ENCODE data around the gene SULT6B1. TPM values are rescaled to one million over a fixed set of nuclear protein-coding genes. Genes with fewer than 3 reads are reported as not detected.
"Not testable (repeated sequence)": the region's sequence is repeated elsewhere in the genome, so short reads cannot be mapped to it uniquely, and the experiment has no call there.

Gene SULT6B1
- polyA plus RNA-seq, 1 donor from 2014 or later, result not detected

- Mint-ChIP-seq H3K9me3 (peaks cover 8 to 14% (median 9%) of the 10 kb centered on the region in 3 donors), H3K36me3 (peaks cover 51% of the 10 kb centered on the region), H3K27ac (no peak overlapping the region), H3K4me1 (peaks cover 0 to 15% (median 4%) of the 10 kb centered on the region in 3 donors), H3K4me3 (peak overlapping the region in 1 of 4 donors; percentile 72), H3K27me3 (no peaks in the 10 kb centered on the region)
Measured at GRCh38 chr2:37205689-37206341, 17.3 kb upstream of the SULT6B1 start.

GRCh38 chr2:37205071-37205661 is 16.7 kb upstream of the SULT6B1 start:
- H3K4me1 Mint-ChIP-seq, result peaks cover 0 to 17% (median 4%) of the 10 kb centered on the region in 3 donors
- not testable (repeated sequence) for H3K4me3 Mint-ChIP-seq, H3K27me3 Mint-ChIP-seq, H3K27ac Mint-ChIP-seq
- H3K9me3 Mint-ChIP-seq, result peaks cover 8 to 14% (median 9%) of the 10 kb centered on the region in 3 donors
- H3K36me3 Mint-ChIP-seq, result peaks cover 49% of the 10 kb centered on the region

DNA sequence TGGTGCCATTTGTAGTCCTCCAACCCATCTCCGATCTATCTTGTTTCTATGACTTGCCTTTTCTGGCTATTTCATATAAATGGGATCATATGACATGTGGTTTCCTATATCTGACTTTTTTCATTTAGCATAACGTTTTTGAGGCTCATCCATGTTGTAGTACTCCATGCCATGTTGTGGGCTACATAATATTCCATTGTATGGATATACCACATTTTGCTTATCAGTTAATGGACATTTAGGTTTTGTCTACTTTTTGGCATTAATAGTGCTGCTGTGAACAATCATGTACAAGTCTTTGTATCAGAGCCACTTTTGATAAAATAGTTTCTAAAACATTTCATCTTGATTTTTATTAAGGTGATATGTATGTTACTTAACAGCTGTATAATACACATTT is 15.2 kb upstream of the SULT6B1 start:
- Mint-ChIP-seq H3K9me3 (peaks cover 7 to 14% (median 8%) of the 10 kb centered on the region in 3 donors), H3K27ac (peak overlapping the region in 1 of 3 donors; percentile 51), H3K4me3 (no peak overlapping the region), H3K36me3 (peaks cover 37% of the 10 kb centered on the region), H3K27me3 (no peaks in the 10 kb centered on the region), H3K4me1 (peaks cover 8 to 24% (median 10%) of the 10 kb centered on the region in 3 donors)

DNA sequence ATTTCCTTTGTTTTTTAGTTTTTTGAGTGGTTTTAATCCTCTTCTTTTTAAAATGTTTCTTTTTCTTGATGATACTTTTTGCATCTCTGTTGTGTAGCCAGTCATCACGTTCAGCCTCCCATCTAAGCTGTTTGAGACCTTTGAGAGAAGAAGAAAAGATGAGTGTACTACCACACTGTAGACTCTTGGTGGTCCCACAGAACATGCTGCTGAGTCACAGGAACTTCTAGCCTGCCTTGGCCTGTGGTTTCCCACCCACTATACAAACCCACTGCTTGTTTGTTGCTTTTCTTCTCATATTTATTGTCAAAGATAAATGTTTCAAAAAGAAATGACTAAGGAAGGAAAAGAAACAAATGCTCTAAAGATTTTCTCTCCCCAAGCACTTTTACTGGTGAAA is 13.3 kb upstream of the SULT6B1 start:
- Mint-ChIP-seq H3K4me1 (peaks cover 13 to 23% (median 14%) of the 10 kb centered on the region in 3 donors), H3K9me3 (peaks cover 4 to 5% (median 4%) of the 10 kb centered on the region in 3 donors), H3K36me3 (peaks cover 19% of the 10 kb centered on the region), H3K27ac (no peak overlapping the region), H3K4me3 (no peak overlapping the region), H3K27me3 (no peaks in the 10 kb centered on the region)

DNA sequence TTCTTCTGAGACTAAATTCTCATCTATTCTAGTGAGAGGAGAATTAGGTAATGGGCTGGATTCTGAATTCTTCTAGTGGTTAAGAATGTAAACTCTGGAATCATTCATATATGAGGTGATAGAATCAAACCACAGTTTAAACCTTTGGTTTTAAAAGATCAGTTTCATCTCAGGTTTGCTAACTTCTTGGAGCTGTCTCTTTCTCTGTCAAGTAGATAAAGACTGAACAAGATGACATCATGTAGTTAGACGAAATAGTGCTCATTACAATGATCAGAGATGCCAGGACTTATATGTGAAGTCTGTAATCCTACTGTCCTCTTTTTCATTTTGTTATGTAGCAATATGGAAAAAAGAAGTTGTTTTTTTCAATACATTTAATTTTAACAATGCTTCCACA is 12.7 kb upstream of the SULT6B1 start:
- Mint-ChIP-seq H3K27me3 (no peaks in the 10 kb centered on the region), H3K27ac (peak overlapping the region in 2 of 3 donors; percentile 16 to 35), H3K36me3 (peaks cover 16% of the 10 kb centered on the region), H3K4me3 (no peak overlapping the region), H3K4me1 (peaks cover 16 to 25% (median 16%) of the 10 kb centered on the region in 3 donors), H3K9me3 (peaks cover 4 to 5% (median 4%) of the 10 kb centered on the region in 3 donors)

GRCh38 chr2:37198681-37199065 is 10.2 kb upstream of the SULT6B1 start:
- Mint-ChIP-seq H3K27ac (peak overlapping the region in 2 of 3 donors; percentile 39 to 81), H3K4me3 (peak overlapping the region in 2 of 4 donors; percentile 12 to 87), H3K27me3 (no peaks in the 10 kb centered on the region), H3K36me3 (peaks cover 4% of the 10 kb centered on the region), H3K4me1 (peaks cover 18 to 23% (median 19%) of the 10 kb centered on the region in 3 donors), H3K9me3 (peaks cover 0 to 3% (median 2%) of the 10 kb centered on the region in 3 donors)

DNA sequence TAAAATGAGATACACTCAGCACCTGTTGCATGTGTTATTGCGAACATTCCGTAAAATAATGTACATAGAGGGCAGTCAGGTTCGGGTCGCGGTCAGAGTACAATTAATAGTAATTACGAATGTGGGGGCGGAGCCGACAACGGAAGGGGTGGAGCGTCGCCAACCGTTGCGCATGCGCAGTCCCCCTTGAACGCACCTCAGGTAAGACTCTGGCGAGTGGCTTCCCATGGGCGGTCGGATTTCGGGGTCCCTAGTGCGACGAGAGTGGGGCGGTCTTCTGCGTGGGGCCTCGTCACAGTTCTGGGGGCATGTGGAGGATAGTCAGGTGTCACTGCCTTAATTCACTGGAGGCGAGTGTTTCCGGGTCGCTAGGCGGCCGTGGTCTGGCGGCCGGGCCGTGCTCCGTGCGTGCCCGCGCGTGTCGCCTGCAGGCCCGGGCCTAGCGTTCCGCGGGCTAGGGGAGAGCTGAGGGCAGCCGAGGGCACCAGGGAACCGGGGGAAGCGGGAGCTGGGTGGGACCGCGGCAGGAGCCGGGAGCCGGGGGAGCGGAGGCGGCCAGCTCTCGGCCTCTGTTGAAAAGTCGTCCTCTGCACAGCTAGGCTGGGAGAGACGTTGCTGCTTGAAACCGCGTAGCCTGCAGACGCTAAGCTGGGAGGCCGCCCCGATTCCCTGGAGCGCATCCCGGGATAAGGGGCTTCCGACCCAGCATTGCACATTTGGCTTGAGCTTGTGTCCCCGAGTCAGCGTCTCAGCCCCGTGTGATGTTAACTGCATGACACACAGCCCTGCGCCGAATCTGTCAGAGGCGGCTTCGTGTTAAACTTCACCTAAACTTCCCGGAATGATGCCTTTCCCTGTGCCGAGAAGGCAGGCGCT is 8.1 kb upstream of the SULT6B1 start, which contains the start of gene CEBPZOS:
Gene CEBPZOS, plus strand, starts transcription at position 177 of the 876 bp plus-strand sequence. CDS start 3,209 bp downstream, outside the sequence.
- H3K36me3 Mint-ChIP-seq, result no peaks in the 10 kb centered on the region
- peak within 1 kb of the TSS; percentile 81 to 98 (median 97) for H3K27ac Mint-ChIP-seq
- H3K4me1 Mint-ChIP-seq, result peaks cover 18 to 21% (median 19%) of the 10 kb centered on the region in 3 donors
- H3K27me3 Mint-ChIP-seq, result no peaks in the 10 kb centered on the region
- H3K9me3 Mint-ChIP-seq, result no peaks in the 10 kb centered on the region
- H3K4me3 Mint-ChIP-seq, result peak within 1 kb of the TSS; percentile 87 to 99 (median 98)

GRCh38 chr2:37195862-37196319 is 7.4 kb upstream of the SULT6B1 start:
- not testable (repeated sequence) for H3K36me3 Mint-ChIP-seq, H3K9me3 Mint-ChIP-seq, H3K27me3 Mint-ChIP-seq
- H3K4me3 Mint-ChIP-seq, result peak overlapping the region; percentile 87 to 99 (median 98)
- H3K27ac Mint-ChIP-seq, result peak overlapping the region; percentile 81 to 98 (median 97)
- H3K4me1 Mint-ChIP-seq, result peaks cover 18 to 19% (median 19%) of the 10 kb centered on the region in 3 donors

DNA sequence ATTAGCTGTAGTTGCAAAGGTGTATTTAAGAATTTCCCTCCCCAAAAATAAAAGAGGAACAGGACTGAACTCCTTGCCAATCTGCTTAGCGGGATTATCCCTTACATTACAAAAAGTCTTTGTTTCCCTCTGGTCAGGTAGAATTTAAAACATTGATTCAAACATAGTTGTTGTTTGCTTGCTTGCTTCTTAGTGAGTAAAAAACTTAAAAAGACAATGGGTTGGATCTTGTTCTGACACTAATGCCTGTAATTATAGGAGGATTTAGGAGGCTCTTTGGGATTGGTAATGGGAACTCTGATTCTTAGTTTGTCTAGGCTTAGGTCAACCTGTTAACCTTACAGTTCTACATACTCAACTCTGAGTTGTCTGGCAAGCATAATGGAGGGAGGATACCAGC is 4.1 kb upstream of the SULT6B1 start:
- H3K4me3 Mint-ChIP-seq, result no peak overlapping the region

DNA sequence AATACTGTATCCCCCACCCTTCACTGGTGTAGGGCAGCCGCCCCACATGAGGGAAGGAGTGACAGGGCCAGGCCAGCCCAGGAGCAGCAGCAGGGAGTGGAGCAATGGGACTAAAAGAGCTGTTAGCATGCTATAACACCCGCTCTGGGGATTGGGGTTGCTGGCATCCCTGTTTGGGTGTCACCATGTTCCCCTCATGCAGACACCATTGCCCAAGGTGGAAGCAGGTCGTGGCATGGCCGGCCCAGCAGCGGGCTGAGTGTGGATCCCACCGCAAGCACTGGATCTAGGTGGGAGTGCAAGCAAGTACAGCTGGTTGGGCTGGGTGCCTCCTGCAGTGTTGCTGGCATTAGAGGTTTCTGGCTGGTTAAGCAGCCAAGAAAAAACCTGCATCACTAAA is 3.3 kb upstream of the SULT6B1 start:
- no peak overlapping the region for H3K27ac Mint-ChIP-seq
- H3K4me3 Mint-ChIP-seq, result no peak overlapping the region
- no peaks in the 10 kb centered on the region for H3K27me3 Mint-ChIP-seq
- H3K9me3 Mint-ChIP-seq, result no peaks in the 10 kb centered on the region
- peaks cover 5% of the 10 kb centered on the region in 3 donors for H3K4me1 Mint-ChIP-seq
- H3K36me3 Mint-ChIP-seq, result no peaks in the 10 kb centered on the region

More for the DNA sequence above, 4.1 kb upstream of the SULT6B1 start:
- no peak overlapping the region for H3K27ac Mint-ChIP-seq
- no peaks in the 10 kb centered on the region for H3K36me3 Mint-ChIP-seq
- no peaks in the 10 kb centered on the region for H3K27me3 Mint-ChIP-seq
- no peaks in the 10 kb centered on the region for H3K9me3 Mint-ChIP-seq
- peaks cover 8 to 10% (median 8%) of the 10 kb centered on the region in 3 donors for H3K4me1 Mint-ChIP-seq

GRCh38 chr2:37191253-37191652 is 2.8 kb upstream of the SULT6B1 start:
- Mint-ChIP-seq H3K27ac (no peak overlapping the region), H3K27me3 (no peaks in the 10 kb centered on the region), H3K36me3 (no peaks in the 10 kb centered on the region), H3K9me3 (no peaks in the 10 kb centered on the region), H3K4me1 (peaks cover 2 to 3% (median 3%) of the 10 kb centered on the region in 3 donors), H3K4me3 (no peak overlapping the region)

DNA sequence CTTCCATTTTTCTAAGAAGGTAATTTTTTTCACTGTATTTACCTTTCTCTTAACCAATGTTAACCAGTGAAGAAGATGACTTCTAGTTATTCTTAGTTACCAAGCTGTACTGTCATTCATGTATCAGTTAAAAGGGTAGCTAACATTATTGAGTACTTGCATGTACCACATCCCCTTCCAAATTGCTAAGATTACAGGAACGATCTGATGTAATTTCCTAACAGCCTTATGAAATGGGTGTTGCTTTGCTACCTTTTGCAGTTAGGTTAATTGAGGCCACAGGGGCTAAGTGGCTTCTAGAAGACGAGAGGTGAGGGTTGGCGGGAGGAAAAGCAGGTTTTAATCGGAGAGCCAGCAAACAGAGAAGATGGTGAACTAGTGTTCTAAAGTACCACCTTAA is 1.8 kb upstream of the SULT6B1 start:
- Mint-ChIP-seq H3K27me3 (peaks cover 2% of the 10 kb centered on the region), H3K9me3 (no peaks in the 10 kb centered on the region), H3K4me1 (peaks cover 0 to 2% (median 0%) of the 10 kb centered on the region in 3 donors), H3K27ac (peak overlapping the region in 1 of 3 donors; percentile 29), H3K36me3 (no peaks in the 10 kb centered on the region), H3K4me3 (no peak overlapping the region)

GRCh38 chr2:37189452-37190153 is 1.1 kb upstream of the SULT6B1 start:
- H3K36me3 Mint-ChIP-seq, result no peaks in the 10 kb centered on the region
- no peak overlapping the region for H3K27ac Mint-ChIP-seq

More at GRCh38 chr2:37189452-37190153, 1.1 kb upstream of the SULT6B1 start:
- Mint-ChIP-seq H3K9me3 (no peaks in the 10 kb centered on the region), H3K4me1 (peaks cover 0 to 2% (median 0%) of the 10 kb centered on the region in 3 donors), H3K27me3 (peaks cover 2% of the 10 kb centered on the region), H3K4me3 (no peak overlapping the region)

Measured in IgD-negative memory B cell (primary cell).